OCI-LY1 (cell line): ENCODE measurements around the gene DTX2.

Source experiments
- EZH2 ChIP-seq: fragments of 200-600 bp; sonication (generic), shearing (Covaris generic); IDR thresholded peaks from 2 replicates; pipeline ENCODE4 v1.8.0; 2017; ENCODE audit warnings: borderline replicate concordance, mixed run types, mild to moderate bottlenecking, antibody characterized with exemption, low read length, moderate library complexity, mixed read lengths
- TF ChIP-seq, protein P1 (sequence below): fragments of 200-600 bp; sonication (generic), shearing (Covaris generic); IDR thresholded peaks from 2 replicates; pipeline ENCODE4 v1.5.1; 2017; ENCODE audit warnings: mild to moderate bottlenecking, antibody characterized with exemption, low read length, moderate library complexity, mixed read lengths

DNA sequence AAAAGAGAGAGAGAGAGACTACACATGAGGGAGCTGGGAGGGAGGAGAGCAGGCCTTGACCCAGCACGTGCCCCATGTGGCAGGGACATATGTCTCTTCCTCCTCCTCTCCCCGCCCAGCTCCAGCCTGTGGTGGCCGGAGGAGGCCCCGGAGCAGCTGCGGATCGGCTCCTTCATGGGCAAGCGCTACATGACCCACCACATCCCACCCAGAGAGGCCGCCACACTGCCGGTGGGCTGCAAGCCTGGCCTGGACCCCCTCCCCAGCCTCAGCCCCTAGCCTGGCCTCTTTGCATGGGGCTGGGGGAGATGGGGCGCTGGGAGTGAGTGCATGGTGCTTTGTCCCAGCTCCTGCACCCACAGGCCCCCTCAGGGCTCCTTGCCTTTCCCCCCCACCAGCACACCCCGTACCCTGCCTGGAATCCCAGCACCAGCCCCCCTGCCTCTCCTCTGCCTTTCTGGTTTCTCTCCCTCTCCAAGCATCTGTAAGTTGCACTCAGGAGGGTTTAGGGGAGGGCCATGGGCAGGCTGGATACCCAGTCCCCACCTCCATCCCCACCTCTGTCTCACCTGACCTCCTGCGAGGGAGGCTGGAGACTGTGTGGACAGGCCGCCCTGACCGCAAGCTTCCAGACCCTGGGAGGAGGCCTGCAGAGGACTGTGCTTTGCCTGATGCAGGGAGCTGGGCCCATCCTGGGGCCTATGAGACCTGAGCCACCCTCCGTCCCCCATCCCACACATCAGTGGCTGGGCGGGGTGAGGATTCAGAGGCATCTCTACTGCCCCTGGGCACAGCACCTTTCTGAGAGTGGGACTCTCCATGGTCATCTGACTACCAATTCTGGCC lies 53.6 kb downstream of the DTX2 start:
- no peak for TF ChIP-seq EZH2
- TF ChIP-seq, protein P1, sequence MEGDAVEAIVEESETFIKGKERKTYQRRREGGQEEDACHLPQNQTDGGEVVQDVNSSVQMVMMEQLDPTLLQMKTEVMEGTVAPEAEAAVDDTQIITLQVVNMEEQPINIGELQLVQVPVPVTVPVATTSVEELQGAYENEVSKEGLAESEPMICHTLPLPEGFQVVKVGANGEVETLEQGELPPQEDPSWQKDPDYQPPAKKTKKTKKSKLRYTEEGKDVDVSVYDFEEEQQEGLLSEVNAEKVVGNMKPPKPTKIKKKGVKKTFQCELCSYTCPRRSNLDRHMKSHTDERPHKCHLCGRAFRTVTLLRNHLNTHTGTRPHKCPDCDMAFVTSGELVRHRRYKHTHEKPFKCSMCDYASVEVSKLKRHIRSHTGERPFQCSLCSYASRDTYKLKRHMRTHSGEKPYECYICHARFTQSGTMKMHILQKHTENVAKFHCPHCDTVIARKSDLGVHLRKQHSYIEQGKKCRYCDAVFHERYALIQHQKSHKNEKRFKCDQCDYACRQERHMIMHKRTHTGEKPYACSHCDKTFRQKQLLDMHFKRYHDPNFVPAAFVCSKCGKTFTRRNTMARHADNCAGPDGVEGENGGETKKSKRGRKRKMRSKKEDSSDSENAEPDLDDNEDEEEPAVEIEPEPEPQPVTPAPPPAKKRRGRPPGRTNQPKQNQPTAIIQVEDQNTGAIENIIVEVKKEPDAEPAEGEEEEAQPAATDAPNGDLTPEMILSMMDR = no peak
